A673 (cell line): ENCODE measurements around the gene MAP2K6.

ENCODE experiments used
- EZH2 ChIP-seq: fragments of 200-600 bp; sonication (generic); IDR thresholded peaks from 2 replicates; pipeline ENCODE4 v1.6.1; 2017; ENCODE audit warnings: borderline replicate concordance, low read depth, mild to moderate bottlenecking, mixed read lengths, antibody characterized with exemption, low read length; ENCODE audit not compliant: poor library complexity, severe bottlenecking
- TF ChIP-seq, protein P1 (sequence below): fragments of 300-800, 200-600 bp; sonication (generic); conservative IDR thresholded peaks from 2 replicates; pipeline ENCODE4 v1.5.1; 2017; ENCODE audit warnings: low read depth, mild to moderate bottlenecking, antibody characterized with exemption, low read length, moderate library complexity, mixed read lengths

DNA sequence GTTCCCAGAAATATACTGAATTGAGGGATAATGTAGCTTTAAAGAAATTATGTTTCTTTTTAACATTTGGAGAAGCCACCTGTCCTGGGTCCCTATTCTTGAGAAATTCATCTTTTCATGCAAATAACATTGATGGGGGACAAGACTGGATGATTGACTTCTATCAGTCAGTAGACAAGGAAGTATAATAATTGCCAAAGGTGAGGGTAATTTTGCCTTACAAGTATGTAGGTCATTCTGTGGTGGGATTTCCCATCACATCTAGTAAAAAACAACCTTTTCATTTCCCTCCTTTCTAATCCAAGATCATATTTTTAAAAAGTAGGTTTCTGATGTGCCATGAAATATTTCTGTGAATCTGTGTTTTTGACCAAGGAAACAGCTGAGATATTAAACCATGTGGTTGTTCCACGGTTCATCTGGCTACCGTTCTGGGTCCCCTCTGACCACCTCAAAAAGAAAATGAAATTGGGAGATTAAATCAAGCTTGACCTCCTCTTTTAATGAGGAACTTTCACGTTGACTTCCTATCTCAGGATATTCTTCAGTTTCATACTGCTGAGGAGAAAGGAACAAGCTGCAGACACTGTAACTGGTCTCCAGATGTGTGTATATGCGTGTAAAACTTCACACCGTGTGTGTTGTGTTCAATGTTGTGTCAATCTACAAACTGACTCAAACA is 138.6 kb downstream of the MAP2K6 start:
- TF ChIP-seq, protein P1, sequence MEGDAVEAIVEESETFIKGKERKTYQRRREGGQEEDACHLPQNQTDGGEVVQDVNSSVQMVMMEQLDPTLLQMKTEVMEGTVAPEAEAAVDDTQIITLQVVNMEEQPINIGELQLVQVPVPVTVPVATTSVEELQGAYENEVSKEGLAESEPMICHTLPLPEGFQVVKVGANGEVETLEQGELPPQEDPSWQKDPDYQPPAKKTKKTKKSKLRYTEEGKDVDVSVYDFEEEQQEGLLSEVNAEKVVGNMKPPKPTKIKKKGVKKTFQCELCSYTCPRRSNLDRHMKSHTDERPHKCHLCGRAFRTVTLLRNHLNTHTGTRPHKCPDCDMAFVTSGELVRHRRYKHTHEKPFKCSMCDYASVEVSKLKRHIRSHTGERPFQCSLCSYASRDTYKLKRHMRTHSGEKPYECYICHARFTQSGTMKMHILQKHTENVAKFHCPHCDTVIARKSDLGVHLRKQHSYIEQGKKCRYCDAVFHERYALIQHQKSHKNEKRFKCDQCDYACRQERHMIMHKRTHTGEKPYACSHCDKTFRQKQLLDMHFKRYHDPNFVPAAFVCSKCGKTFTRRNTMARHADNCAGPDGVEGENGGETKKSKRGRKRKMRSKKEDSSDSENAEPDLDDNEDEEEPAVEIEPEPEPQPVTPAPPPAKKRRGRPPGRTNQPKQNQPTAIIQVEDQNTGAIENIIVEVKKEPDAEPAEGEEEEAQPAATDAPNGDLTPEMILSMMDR: no peak
- TF ChIP-seq EZH2: no peak
